ENCODE data around the gene SERPINE1. TPM values are rescaled to one million over a fixed set of nuclear protein-coding genes. Genes with fewer than 3 reads are reported as not detected.

The SERPINE1 gene
- total and polyA plus RNA-seq, 2 of the 8 experiments (the other 6 are each of a cell fraction or from before 2014, with no cell fraction given), result 3.7 to 5.6 TPM

GRCh38 chr7:101112233-101112632, 14.7 kb upstream of the SERPINE1 start (continued):
- TF ChIP-seq CHD7 (IDR thresholded peaks at IDR 0.05; ENCODE audit: insufficient replicate concordance, low read length) (no peak), SRF (IDR thresholded peaks at IDR 0.05; ENCODE audit: low read depth, low read length) (no peak), RBBP5 (IDR thresholded peaks at IDR 0.05; ENCODE audit: borderline replicate concordance, low read depth, low read length) (no peak), JUND (IDR thresholded peaks at IDR 0.05; ENCODE audit: low read length) (no peak), BRCA1 (IDR thresholded peaks at IDR 0.05; ENCODE audit: low read depth, low read length) (no peak), EGR1 (IDR thresholded peaks at IDR 0.05; ENCODE audit: borderline replicate concordance, low read depth, low read length) (no peak), ZNF274 (IDR thresholded peaks at IDR 0.05; ENCODE audit: borderline replicate concordance, extremely low read depth, low read length) (no peak), ATF2 (IDR thresholded peaks at IDR 0.05; ENCODE audit: low read length) (no peak), CTBP2 (IDR thresholded peaks at IDR 0.05; ENCODE audit: borderline replicate concordance, insufficient read depth, insufficient read length, low read length) (no peak)

Measured in H1 (cell line).